Measurements from ENCODE around the gene TMEM114. TPM values are rescaled to one million over a fixed set of nuclear protein-coding genes. Genes with fewer than 3 reads are reported as not detected.

Gene TMEM114
- total RNA-seq, 4 donors from 2014 or later = not detected

DNA sequence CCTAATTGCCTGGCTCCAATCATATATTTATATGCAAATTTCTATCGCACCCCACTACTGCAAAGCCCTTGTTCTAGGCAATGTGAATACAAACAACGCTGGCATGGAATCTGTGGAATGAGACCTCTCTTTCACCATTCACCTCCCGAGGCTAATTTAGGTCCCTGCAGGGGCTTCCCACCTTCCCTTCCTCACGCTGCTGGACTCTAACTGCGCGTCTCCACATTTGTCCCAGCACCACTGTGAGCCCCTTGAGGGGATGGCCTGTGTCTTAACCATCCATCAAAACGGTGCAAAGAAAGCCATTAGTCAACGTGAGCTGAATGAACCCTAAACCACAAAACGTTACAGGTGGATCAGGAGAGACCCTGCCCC lies 1.6 kb downstream of the TMEM114 start:
- Histone ChIP-seq H3K36me3 (no peaks in the 10 kb centered on the region), H3K27me3 (peaks cover 13 to 80% (median 16%) of the 10 kb centered on the region in 4 donors), H3K9me3 (no peaks in the 10 kb centered on the region), H3K4me1 (peaks cover 7 to 17% (median 7%) of the 10 kb centered on the region in 3 donors), H3K4me3 (no peak overlapping the region), H3K27ac (no peak overlapping the region)
- intact Hi-C loops (cut with DNase I) = no loop called here
- DNase-seq = no peak
- TF ChIP-seq, protein P1, sequence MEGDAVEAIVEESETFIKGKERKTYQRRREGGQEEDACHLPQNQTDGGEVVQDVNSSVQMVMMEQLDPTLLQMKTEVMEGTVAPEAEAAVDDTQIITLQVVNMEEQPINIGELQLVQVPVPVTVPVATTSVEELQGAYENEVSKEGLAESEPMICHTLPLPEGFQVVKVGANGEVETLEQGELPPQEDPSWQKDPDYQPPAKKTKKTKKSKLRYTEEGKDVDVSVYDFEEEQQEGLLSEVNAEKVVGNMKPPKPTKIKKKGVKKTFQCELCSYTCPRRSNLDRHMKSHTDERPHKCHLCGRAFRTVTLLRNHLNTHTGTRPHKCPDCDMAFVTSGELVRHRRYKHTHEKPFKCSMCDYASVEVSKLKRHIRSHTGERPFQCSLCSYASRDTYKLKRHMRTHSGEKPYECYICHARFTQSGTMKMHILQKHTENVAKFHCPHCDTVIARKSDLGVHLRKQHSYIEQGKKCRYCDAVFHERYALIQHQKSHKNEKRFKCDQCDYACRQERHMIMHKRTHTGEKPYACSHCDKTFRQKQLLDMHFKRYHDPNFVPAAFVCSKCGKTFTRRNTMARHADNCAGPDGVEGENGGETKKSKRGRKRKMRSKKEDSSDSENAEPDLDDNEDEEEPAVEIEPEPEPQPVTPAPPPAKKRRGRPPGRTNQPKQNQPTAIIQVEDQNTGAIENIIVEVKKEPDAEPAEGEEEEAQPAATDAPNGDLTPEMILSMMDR (IDR thresholded peaks at IDR 0.05) = no peak
- no peak for TF ChIP-seq POLR2A (IDR thresholded peaks at IDR 0.05)
- 8 to 14% methylated on average over 4 to 9 of the region's 9 CpGs for WGBS, 2 donors

- intact Hi-C loops (cut with DNase I) = no loop called here
- Histone ChIP-seq H3K27me3 (peaks cover 13 to 65% (median 16%) of the 10 kb centered on the region in 4 donors), H3K4me1 (peaks cover 7 to 17% (median 7%) of the 10 kb centered on the region in 3 donors), H3K27ac (no peak overlapping the region), H3K4me3 (no peak overlapping the region), H3K9me3 (no peaks in the 10 kb centered on the region), H3K36me3 (no peaks in the 10 kb centered on the region)
- DNase-seq = no peak
- TF ChIP-seq POLR2A (IDR thresholded peaks at IDR 0.05) = no peak
- TF ChIP-seq, protein P1 (IDR thresholded peaks at IDR 0.05) = no peak
These were observed 3.2 kb downstream of the TMEM114 start for GRCh38 chr16:8587065-8587464.

GRCh38 chr16:8585857-8586256 lies 4.5 kb downstream of the TMEM114 start:
- WGBS, 2 donors = 67 to 74% methylated on average over 3 of the region's 3 CpGs
- no peak for DNase-seq

GRCh38 chr16:8585041-8585440 lies 5.3 kb downstream of the TMEM114 start:
- 54 to 66% methylated on average over 2 of the region's 2 CpGs for WGBS, 2 donors
- peaks cover 8 to 46% (median 12%) of the 10 kb centered on the region in 4 donors for H3K27me3 ChIP-seq
- no peak overlapping the region for H3K27ac ChIP-seq
- no peak for DNase-seq
- no peaks in the 10 kb centered on the region for H3K9me3 ChIP-seq
- H3K4me3 ChIP-seq = no peak overlapping the region
- no peak for TF ChIP-seq POLR2A (IDR thresholded peaks at IDR 0.05)
- TF ChIP-seq, protein P1 (IDR thresholded peaks at IDR 0.05) = no peak
- intact Hi-C loops (cut with DNase I) = no loop called here
- no peaks in the 10 kb centered on the region for H3K36me3 ChIP-seq
- H3K4me1 ChIP-seq = peaks cover 7 to 12% (median 7%) of the 10 kb centered on the region in 3 donors

More at GRCh38 chr16:8585857-8586256, 4.5 kb downstream of the TMEM114 start:
- peaks cover 13 to 54% (median 16%) of the 10 kb centered on the region in 4 donors for H3K27me3 ChIP-seq
- intact Hi-C loops (cut with DNase I) = no loop called here
- no peaks in the 10 kb centered on the region for H3K9me3 ChIP-seq
- H3K4me1 ChIP-seq = peaks cover 7 to 17% (median 7%) of the 10 kb centered on the region in 3 donors
- TF ChIP-seq POLR2A (IDR thresholded peaks at IDR 0.05) = no peak
- TF ChIP-seq, protein P1 (IDR thresholded peaks at IDR 0.05) = no peak
- H3K4me3 ChIP-seq = no peak overlapping the region
- no peak overlapping the region for H3K27ac ChIP-seq
- no peaks in the 10 kb centered on the region for H3K36me3 ChIP-seq

DNA sequence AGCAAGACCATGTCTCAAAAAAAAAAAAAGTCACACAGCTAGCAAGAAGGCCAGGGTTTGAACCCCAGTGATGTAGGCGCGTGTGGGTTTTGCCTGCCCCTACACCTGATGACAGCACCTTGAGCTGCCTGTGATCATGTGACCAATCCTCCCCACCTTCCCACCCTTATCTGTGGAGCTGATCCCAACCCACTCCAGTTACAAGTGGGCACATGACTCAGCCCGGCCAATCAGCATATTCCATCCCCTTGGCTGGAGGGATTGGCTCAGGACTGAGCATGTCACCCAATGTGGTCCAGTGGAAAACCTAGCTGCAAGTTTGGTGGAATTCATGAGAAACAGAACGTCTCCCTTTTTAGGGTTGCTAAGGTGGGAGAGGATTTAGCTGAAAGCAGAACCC lies 6.6 kb downstream of the TMEM114 start:
- Histone ChIP-seq H3K4me3 (no peak overlapping the region), H3K27me3 (peaks cover 0 to 33% (median 2%) of the 10 kb centered on the region in 4 donors), H3K36me3 (no peaks in the 10 kb centered on the region), H3K9me3 (no peaks in the 10 kb centered on the region), H3K4me1 (no peaks in the 10 kb centered on the region), H3K27ac (no peak overlapping the region)
- WGBS, 2 donors = 58 to 74% methylated on average over 4 of the region's 4 CpGs
- intact Hi-C loops (cut with DNase I) = no loop called here
- TF ChIP-seq, protein P1 (IDR thresholded peaks at IDR 0.05) = no peak
- no peak for TF ChIP-seq POLR2A (IDR thresholded peaks at IDR 0.05)
- no peak for DNase-seq
